ENCODE measurements around the gene FAM185A.
"Not testable (repeated sequence)": the region's sequence is repeated elsewhere in the genome, so short reads cannot be mapped to it uniquely, and the experiment has no call there.

Gene FAM185A

GRCh38 chr7:102833343-102833742 is 84.5 kb downstream of the FAM185A start:
- no peak for DNase-seq

GRCh38 chr7:102834466-102834865 is 85.7 kb downstream of the FAM185A start:
- no peak for DNase-seq

GRCh38 chr7:102834999-102835398 is 86.2 kb downstream of the FAM185A start:
- DNase-seq: no peak

GRCh38 chr7:102836191-102836919 is 87.6 kb downstream of the FAM185A start:
- DNase-seq: no peak

GRCh38 chr7:102836977-102837376 is 88.2 kb downstream of the FAM185A start:
- DNase-seq: no peak

GRCh38 chr7:102837802-102838201 is 89.0 kb downstream of the FAM185A start:
- no peak for DNase-seq

GRCh38 chr7:102838572-102839101 is 89.8 kb downstream of the FAM185A start:
- DNase-seq: not testable (repeated sequence)

GRCh38 chr7:102840404-102840803 is 91.6 kb downstream of the FAM185A start:
- DNase-seq: no peak

- DNase-seq: no peak
Measured at GRCh38 chr7:102841290-102841689, 92.5 kb downstream of the FAM185A start.

- DNase-seq: no peak
Measured at GRCh38 chr7:102842284-102842683, 93.5 kb downstream of the FAM185A start.

GRCh38 chr7:102843850-102844249 is 95.1 kb downstream of the FAM185A start:
- no peak for DNase-seq

- DNase-seq: no peak
Measured at GRCh38 chr7:102845346-102845745, 96.5 kb downstream of the FAM185A start.

- DNase-seq: no peak
Measured at GRCh38 chr7:102849079-102849478, 100.3 kb downstream of the FAM185A start.

GRCh38 chr7:102849538-102849937 is 100.7 kb downstream of the FAM185A start:
- no peak for DNase-seq

GRCh38 chr7:102856036-102856435 is 107.2 kb downstream of the FAM185A start:
- DNase-seq: no peak

All from NCI-H748 treated with DMSO at 0.1 percent for 48 hours (cell line).